ENCODE data around the gene EPHA3.

GRCh38 chr3:89402051-89402450, 294.6 kb downstream of the EPHA3 start:
- no peak for TF ChIP-seq ATF3 (IDR thresholded peaks at IDR 0.05)
- no peak for TF ChIP-seq MAX (IDR thresholded peaks at IDR 0.05)
- TF ChIP-seq CTCF (IDR thresholded peaks at IDR 0.05; ENCODE audit: low read depth, low read length, missing input control): no peak
- TF ChIP-seq FOXA2 (IDR thresholded peaks at IDR 0.05): no peak
- TF ChIP-seq REST (IDR thresholded peaks at IDR 0.05): no peak
- TF ChIP-seq HNF4A (conservative IDR thresholded peaks at IDR 0.05): no peak
- no peak for TF ChIP-seq EGR1 (IDR thresholded peaks at IDR 0.05; ENCODE audit: low read depth in 2 of 2)

All from liver (tissue), 3 donors.